22Rv1 (cell line): Measurements from ENCODE around the gene CUL4A.

ENCODE experiments used
- CTCF ChIP-seq: fragments of 450-650 bp; IDR thresholded peaks from 2 replicates; pipeline ENCODE4 v1.5.1; 2017; ENCODE audit warnings: mild to moderate bottlenecking
- ZFX ChIP-seq: fragments of 450-650 bp; IDR thresholded peaks from 2 replicates; pipeline ENCODE4 v1.6.1; 2017; ENCODE audit warnings: antibody characterized with exemption, borderline replicate concordance

GRCh38 chr13:113275387-113275786 is 66.0 kb downstream of the CUL4A start:
- TF ChIP-seq CTCF, result peak; percentile 69
- no peak for TF ChIP-seq ZFX
